ENCODE measurements around the gene PTPRG. TPM values are rescaled to one million over a fixed set of nuclear protein-coding genes. Genes with fewer than 3 reads are reported as not detected.

PTPRG gene
- total RNA-seq, 1 experiment from 2014 or later: 32.1 TPM

GRCh38 chr3:62046326-62046725 lies 485.0 kb downstream of the PTPRG start (continued):
- TF ChIP-seq REST (IDR thresholded peaks at IDR 0.05; ENCODE audit: low read depth) (no peak), SIN3A (IDR thresholded peaks at IDR 0.05; ENCODE audit: low read depth) (no peak), RAD21 (IDR thresholded peaks at IDR 0.05; ENCODE audit: low read depth) (no peak)

DNA sequence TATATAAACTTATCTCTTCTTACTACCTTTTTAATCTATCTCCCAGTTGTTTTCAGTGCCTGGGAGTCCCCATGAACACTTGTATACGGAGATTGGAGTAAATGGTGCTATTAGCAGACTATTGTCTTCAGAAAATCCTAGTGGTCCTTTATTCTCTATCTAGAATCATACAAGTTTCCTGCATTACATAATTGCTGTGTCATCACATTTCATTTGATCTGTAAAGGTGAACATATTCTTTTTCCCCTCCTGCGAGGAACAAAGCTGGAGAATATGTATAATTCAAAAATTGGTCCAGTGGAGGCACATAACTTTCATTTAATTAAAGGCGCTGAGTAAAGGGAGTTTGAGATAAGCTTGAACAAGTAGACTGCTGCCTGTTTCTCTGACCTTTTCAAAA lies 487.2 kb downstream of the PTPRG start:
- ATAC-seq: no peak
- no peak overlapping the region for H3K9ac ChIP-seq (ENCODE audit: low read length)
- no peaks in the 10 kb centered on the region for H3K79me2 ChIP-seq (ENCODE audit: insufficient read depth, low read length)
- no peak for TF ChIP-seq POLR2AphosphoS5 (IDR thresholded peaks at IDR 0.05; ENCODE audit: low read depth, low read length)
- H3K9me2 ChIP-seq (ENCODE audit: insufficient read depth): no peaks in the 10 kb centered on the region
- no peak overlapping the region for H2AFZ ChIP-seq (ENCODE audit: low read depth, low read length, poor library complexity, severe bottlenecking)
- no peaks in the 10 kb centered on the region for H3K27me3 ChIP-seq (ENCODE audit: insufficient read depth, low read length)
- no peaks in the 10 kb centered on the region for H4K20me1 ChIP-seq (ENCODE audit: insufficient read depth)
- CTCF ChIA-PET: no interaction called here
- RAD21 ChIA-PET (ENCODE audit: low non-redundant PET in 1 of 2, low total read pairs in 2 of 2, uncharacterized antibody in 2 of 2, unreplicated experiment in 2 of 2): no interaction called here
- H3K4me3 ChIP-seq (replicated peaks in 1 of 2; ENCODE audit: low read depth in 1 of 2, low read length in 2 of 2): no peak overlapping the region
- no peak overlapping the region for H3K4me2 ChIP-seq (ENCODE audit: low read length)
- DNase-seq (ENCODE audit: low read depth, low spot score): no peak
- no peaks in the 10 kb centered on the region for H3K36me3 ChIP-seq (ENCODE audit: control insufficient read depth in 1 of 2, insufficient read depth in 2 of 2, low read length in 2 of 2)
- no peak overlapping the region for H3K27ac ChIP-seq (ENCODE audit: low read depth, low read length)
- no peaks in the 10 kb centered on the region for H3K4me1 ChIP-seq (ENCODE audit: control insufficient read depth in 1 of 2, insufficient read depth in 2 of 2, low read length in 2 of 2)
- intact Hi-C loops (cut with micrococcal nuclease): no loop called here
- no peaks in the 10 kb centered on the region for H3K9me3 ChIP-seq (ENCODE audit: control insufficient read depth in 1 of 2, insufficient read depth in 1 of 2, low read depth in 1 of 2, low read length in 2 of 2)
- no TSS peak for BruUV-seq (replicated peaks)
- POLR2A ChIA-PET: no interaction called here

GRCh38 chr3:62049033-62049432 lies 487.7 kb downstream of the PTPRG start:
- Histone ChIP-seq H3K4me3 (replicated peaks in 1 of 2; ENCODE audit: low read depth in 1 of 2, low read length in 2 of 2) (no peak overlapping the region), H3K27me3 (ENCODE audit: insufficient read depth, low read length) (no peaks in the 10 kb centered on the region), H2AFZ (ENCODE audit: low read depth, low read length, poor library complexity, severe bottlenecking) (no peak overlapping the region), H3K27ac (ENCODE audit: low read depth, low read length) (no peak overlapping the region), H3K79me2 (ENCODE audit: insufficient read depth, low read length) (no peaks in the 10 kb centered on the region), H3K4me2 (ENCODE audit: low read length) (no peak overlapping the region), H3K4me1 (ENCODE audit: control insufficient read depth in 1 of 2, insufficient read depth in 2 of 2, low read length in 2 of 2) (no peaks in the 10 kb centered on the region), H3K9me3 (ENCODE audit: control insufficient read depth in 1 of 2, insufficient read depth in 1 of 2, low read depth in 1 of 2, low read length in 2 of 2) (no peaks in the 10 kb centered on the region), H4K20me1 (ENCODE audit: insufficient read depth) (no peaks in the 10 kb centered on the region), H3K36me3 (ENCODE audit: control insufficient read depth in 1 of 2, insufficient read depth in 2 of 2, low read length in 2 of 2) (no peaks in the 10 kb centered on the region), H3K9me2 (ENCODE audit: insufficient read depth) (no peaks in the 10 kb centered on the region), H3K9ac (ENCODE audit: low read length) (no peak overlapping the region)
- DNase-seq (ENCODE audit: low read depth, low spot score) (no peak), ATAC-seq (no peak)
- intact Hi-C loops (cut with micrococcal nuclease): no loop called here
- BruUV-seq (replicated peaks): no TSS peak
- RAD21 ChIA-PET (ENCODE audit: low non-redundant PET in 1 of 2, low total read pairs in 2 of 2, uncharacterized antibody in 2 of 2, unreplicated experiment in 2 of 2): no interaction called here
- POLR2A ChIA-PET: no interaction called here
- CTCF ChIA-PET: no interaction called here
- TF ChIP-seq SP1 (IDR thresholded peaks at IDR 0.05; ENCODE audit: low read depth) (no peak), MAX (IDR thresholded peaks at IDR 0.05) (no peak), REST (IDR thresholded peaks at IDR 0.05; ENCODE audit: low read depth) (no peak), ZBTB33 (IDR thresholded peaks at IDR 0.05; ENCODE audit: extremely low read depth, insufficient replicate concordance, low read length) (no peak), CEBPB (IDR thresholded peaks at IDR 0.05; ENCODE audit: low read depth) (no peak), YY1 (IDR thresholded peaks at IDR 0.05; ENCODE audit: extremely low read depth, insufficient replicate concordance, low read depth, low read length) (no peak)
